Dendritic cell treated with granulocyte-macrophage colony-stimulating factor and Interleukin-4, amounts not matched to agents 40 ng/mL and 50 ng/mL, for 4 days (primary cell): ENCODE data around the gene USP36.
"Not testable (repeated sequence)": the region's sequence is repeated elsewhere in the genome, so short reads cannot be mapped to it uniquely, and the experiment has no call there.

Experiments used
- H3K27ac Mint-ChIP-seq: one replicate; pipeline ENCODE4 v1.8.0; 2022; ENCODE audit warnings: mild to moderate bottlenecking, mixed read lengths
- H3K27me3 Mint-ChIP-seq: one replicate; pipeline ENCODE4 v1.8.0; 2022; ENCODE audit warnings: mild to moderate bottlenecking, mixed read lengths
- H3K36me3 Mint-ChIP-seq: one replicate; pipeline ENCODE4 v1.8.0; 2022; ENCODE audit warnings: low read depth, mixed read lengths
- H3K4me1 Mint-ChIP-seq: one replicate; pipeline ENCODE4 v1.8.0; 2022; ENCODE audit warnings: low read depth, mixed read lengths
- H3K4me3 Mint-ChIP-seq: one replicate; pipeline ENCODE4 v1.8.0; 2022; ENCODE audit warnings: mild to moderate bottlenecking, moderate library complexity, mixed read lengths
- H3K9me3 Mint-ChIP-seq: one replicate; pipeline ENCODE4 v1.8.0; 2022; ENCODE audit warnings: mixed read lengths
- intact Hi-C: fragments of 100-400 bp; cut with micrococcal nuclease; formaldehyde crosslinking; loops from one replicate; pipeline ENCODE4 v1.15.0; 2022

USP36 gene

DNA sequence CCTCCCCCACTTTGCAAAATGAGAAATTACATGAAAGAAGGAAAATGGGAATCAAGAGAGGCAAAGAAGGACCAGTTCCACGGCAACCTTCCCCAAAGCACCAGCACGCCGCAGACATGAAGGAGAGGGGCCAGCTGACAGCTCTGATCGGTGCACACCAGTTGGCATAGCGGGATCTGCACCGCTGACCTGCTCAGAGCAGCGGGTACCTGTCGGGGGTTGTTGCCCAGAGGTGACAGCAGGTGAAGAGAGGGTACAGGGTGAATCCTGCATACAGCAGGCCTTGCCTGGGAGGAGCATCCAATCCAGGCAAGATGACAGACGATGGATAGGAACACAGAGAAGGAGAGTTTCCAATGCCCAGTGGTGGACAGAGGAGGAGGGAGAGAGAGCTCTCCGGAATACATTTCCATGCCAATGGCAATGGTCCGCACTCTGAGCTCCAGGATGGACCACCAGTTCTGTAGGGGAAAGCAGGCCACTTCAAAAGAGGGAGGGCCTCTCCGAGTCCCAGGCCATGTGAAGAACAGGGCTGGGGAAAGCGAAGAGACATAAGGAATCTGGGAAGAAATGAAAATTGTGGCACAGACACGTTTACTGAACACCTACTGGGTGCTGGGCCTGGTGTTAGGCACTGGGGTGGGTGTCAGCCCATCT is 38.4 kb upstream of the USP36 start:
- peaks cover 89% of the 10 kb centered on the region for H3K4me1 Mint-ChIP-seq

DNA sequence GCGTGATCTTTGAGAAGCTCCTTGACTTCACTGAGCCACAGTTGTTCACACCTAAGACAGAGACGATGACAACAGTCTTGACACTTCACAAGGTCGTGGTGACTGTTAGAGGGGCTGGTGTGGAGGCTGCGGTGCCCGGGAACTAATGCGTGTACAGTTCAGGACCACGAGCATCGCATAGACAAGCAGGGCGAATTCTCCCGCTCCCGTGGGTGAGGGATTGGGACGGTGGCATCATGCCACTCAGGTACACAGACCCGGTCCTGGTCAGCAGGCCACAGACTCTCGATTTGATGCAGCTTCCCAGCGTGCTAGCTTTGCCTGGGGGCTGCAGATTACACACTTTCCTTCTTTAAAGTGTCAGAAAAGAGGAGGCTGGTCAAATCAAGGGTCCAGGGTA is 37.6 kb upstream of the USP36 start:
- Mint-ChIP-seq H3K27ac (peak overlapping the region; percentile 97), H3K36me3 (peaks cover 66% of the 10 kb centered on the region), H3K27me3 (no peaks in the 10 kb centered on the region), H3K4me1 (peaks cover 88% of the 10 kb centered on the region), H3K4me3 (no peak overlapping the region), H3K9me3 (no peaks in the 10 kb centered on the region)
- intact Hi-C loops: no loop called here

More for the DNA sequence above, 38.4 kb upstream of the USP36 start:
- intact Hi-C loops: no loop called here
- H3K27ac Mint-ChIP-seq: peak overlapping the region; percentile 97
- no peaks in the 10 kb centered on the region for H3K27me3 Mint-ChIP-seq
- no peaks in the 10 kb centered on the region for H3K9me3 Mint-ChIP-seq
- H3K4me3 Mint-ChIP-seq: peak overlapping the region; percentile 52
- H3K36me3 Mint-ChIP-seq: peaks cover 59% of the 10 kb centered on the region

- peak overlapping the region; percentile 28 for H3K27ac Mint-ChIP-seq
- H3K27me3 Mint-ChIP-seq, H3K9me3 Mint-ChIP-seq, intact Hi-C loops, H3K4me3 Mint-ChIP-seq: not testable (repeated sequence)
- H3K36me3 Mint-ChIP-seq: peaks cover 78% of the 10 kb centered on the region
- peaks cover 77% of the 10 kb centered on the region for H3K4me1 Mint-ChIP-seq
These were observed 36.4 kb upstream of the USP36 start for GRCh38 chr17:78876954-78877517.

GRCh38 chr17:78876094-78876597 is 35.5 kb upstream of the USP36 start:
- Mint-ChIP-seq H3K4me3 (no peak overlapping the region), H3K27me3 (no peaks in the 10 kb centered on the region), H3K9me3 (no peaks in the 10 kb centered on the region)

GRCh38 chr17:78875363-78876093 is 34.9 kb upstream of the USP36 start:
- Mint-ChIP-seq H3K4me1 (peaks cover 64% of the 10 kb centered on the region), H3K27me3 (no peaks in the 10 kb centered on the region), H3K27ac (peak overlapping the region; percentile 60), H3K9me3 (no peaks in the 10 kb centered on the region), H3K4me3 (no peak overlapping the region), H3K36me3 (peaks cover 82% of the 10 kb centered on the region)
- intact Hi-C loops: no loop called here

More at GRCh38 chr17:78876094-78876597, 35.5 kb upstream of the USP36 start:
- Mint-ChIP-seq H3K36me3 (peaks cover 80% of the 10 kb centered on the region), H3K4me1 (peaks cover 68% of the 10 kb centered on the region), H3K27ac (peak overlapping the region; percentile 60)
- intact Hi-C loops: no loop called here

DNA sequence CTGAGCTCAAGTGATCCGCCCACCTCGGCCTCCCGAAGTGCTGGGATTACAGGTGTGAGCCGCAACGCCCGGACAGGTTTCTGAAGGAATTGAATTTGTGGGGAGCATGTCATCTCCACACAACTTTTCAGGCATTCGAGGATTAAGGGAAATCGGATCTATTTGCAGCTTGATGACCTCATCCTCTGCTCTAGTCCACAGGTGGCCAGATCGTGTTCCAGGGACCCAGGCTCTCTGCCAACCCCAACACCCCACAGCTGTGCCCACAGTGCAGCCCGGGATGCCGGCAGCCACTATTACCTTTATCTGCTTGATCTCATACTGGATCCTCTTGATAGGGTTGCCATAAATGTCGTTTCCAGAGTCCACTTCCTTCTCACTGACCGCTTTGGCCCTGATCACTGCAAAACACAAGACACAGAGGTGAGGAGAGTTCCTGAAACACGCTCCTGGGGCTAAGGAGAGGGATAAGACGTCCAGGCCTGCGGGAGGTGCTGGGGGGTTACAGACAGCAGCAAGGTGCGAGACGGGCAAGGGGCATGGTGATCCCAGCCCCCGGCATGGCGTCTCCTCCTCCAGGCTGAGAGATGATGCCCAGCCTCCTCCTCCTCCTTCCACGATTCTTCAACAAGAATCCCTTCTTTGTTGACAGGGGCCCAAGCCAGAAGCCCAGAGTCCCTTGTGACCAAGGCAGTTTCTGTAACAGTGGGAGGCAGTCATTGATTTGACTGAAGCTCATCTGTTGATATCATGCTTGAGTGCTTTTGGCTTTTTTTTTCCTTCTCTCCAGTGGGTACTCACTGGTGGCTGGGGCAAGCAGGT is 33.1 kb upstream of the USP36 start:
- Mint-ChIP-seq H3K27ac (peak overlapping the region; percentile 60), H3K4me3 (no peak overlapping the region), H3K4me1 (peaks cover 53% of the 10 kb centered on the region), H3K36me3 (peaks cover 83% of the 10 kb centered on the region), H3K9me3 (no peaks in the 10 kb centered on the region), H3K27me3 (no peaks in the 10 kb centered on the region)
- intact Hi-C loops: no loop called here

- H3K27ac Mint-ChIP-seq: no peak overlapping the region
- H3K36me3 Mint-ChIP-seq: peaks cover 85% of the 10 kb centered on the region
- peaks cover 54% of the 10 kb centered on the region for H3K4me1 Mint-ChIP-seq
- H3K9me3 Mint-ChIP-seq: no peaks in the 10 kb centered on the region
- H3K4me3 Mint-ChIP-seq: no peak overlapping the region
- H3K27me3 Mint-ChIP-seq: no peaks in the 10 kb centered on the region
- intact Hi-C loops: no loop called here
These were observed 31.9 kb upstream of the USP36 start for GRCh38 chr17:78872486-78872885.

- no peak overlapping the region for H3K4me3 Mint-ChIP-seq
- H3K36me3 Mint-ChIP-seq: peaks cover 86% of the 10 kb centered on the region
- H3K27ac Mint-ChIP-seq: no peak overlapping the region
- intact Hi-C loops: no loop called here
- H3K4me1 Mint-ChIP-seq: peaks cover 55% of the 10 kb centered on the region
- H3K9me3 Mint-ChIP-seq: no peaks in the 10 kb centered on the region
- H3K27me3 Mint-ChIP-seq: no peaks in the 10 kb centered on the region
These were observed 30.0 kb upstream of the USP36 start for GRCh38 chr17:78870621-78871020.

GRCh38 chr17:78868391-78868790 is 27.8 kb upstream of the USP36 start:
- H3K4me1 Mint-ChIP-seq: peaks cover 54% of the 10 kb centered on the region
- peaks cover 90% of the 10 kb centered on the region for H3K36me3 Mint-ChIP-seq
- no peaks in the 10 kb centered on the region for H3K9me3 Mint-ChIP-seq
- no peak overlapping the region for H3K4me3 Mint-ChIP-seq
- intact Hi-C loops: no loop called here
- peak overlapping the region; percentile 73 for H3K27ac Mint-ChIP-seq
- H3K27me3 Mint-ChIP-seq: no peaks in the 10 kb centered on the region

- H3K9me3 Mint-ChIP-seq, H3K4me3 Mint-ChIP-seq, H3K27me3 Mint-ChIP-seq: not testable (repeated sequence)
- H3K27ac Mint-ChIP-seq: peak overlapping the region; percentile 73
- peaks cover 62% of the 10 kb centered on the region for H3K4me1 Mint-ChIP-seq
- peaks cover 79% of the 10 kb centered on the region for H3K36me3 Mint-ChIP-seq
- intact Hi-C loops: loop anchor here (2.0 kb wide), 2 partner anchors 16 to 104 kb away; no protein-coding TSS in a partner anchor
These were observed 26.4 kb upstream of the USP36 start for GRCh38 chr17:78867046-78867445.

DNA sequence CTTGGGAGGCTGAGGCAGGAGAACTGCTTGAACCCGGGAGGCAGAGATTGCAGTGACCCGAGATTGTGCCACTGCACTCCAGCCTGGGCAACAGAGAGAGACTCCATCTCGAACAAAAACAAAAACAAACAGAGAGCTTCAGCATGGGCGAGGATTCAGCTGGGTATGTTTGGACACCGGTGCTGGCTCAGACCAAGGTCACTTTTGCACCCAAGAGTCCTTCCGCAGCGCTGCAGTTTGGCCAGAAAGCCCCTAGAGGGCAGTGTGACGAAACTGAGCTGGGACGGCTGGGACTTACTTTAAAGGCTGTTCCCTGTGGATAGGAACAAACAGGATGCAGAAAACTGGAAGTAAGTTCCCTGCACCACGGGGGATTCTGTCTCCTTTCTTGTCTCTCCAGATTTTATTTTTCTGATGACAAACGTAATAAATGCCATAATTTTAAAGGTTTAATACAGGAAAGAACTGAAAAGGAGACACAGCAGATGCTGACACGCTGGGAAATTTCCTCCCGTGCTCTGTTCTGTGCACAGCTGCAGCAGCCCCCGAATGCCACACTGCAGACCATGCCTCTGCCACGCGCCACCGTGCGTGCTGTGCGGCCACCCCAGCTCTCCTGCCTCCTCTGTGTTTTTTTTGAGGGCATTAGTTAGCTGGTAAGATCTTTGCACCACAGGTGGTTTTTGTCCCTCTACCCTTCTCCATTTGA is 25.2 kb upstream of the USP36 start:
- no peaks in the 10 kb centered on the region for H3K9me3 Mint-ChIP-seq
- no peak overlapping the region for H3K27ac Mint-ChIP-seq
- peaks cover 72% of the 10 kb centered on the region for H3K4me1 Mint-ChIP-seq
- H3K4me3 Mint-ChIP-seq: peak overlapping the region; percentile 45
- intact Hi-C loops: loop anchor here (1.0 to 2.0 kb wide), 3 partner anchors 17 to 105 kb away; no protein-coding TSS in a partner anchor
- peaks cover 72% of the 10 kb centered on the region for H3K36me3 Mint-ChIP-seq
- H3K27me3 Mint-ChIP-seq: no peaks in the 10 kb centered on the region

DNA sequence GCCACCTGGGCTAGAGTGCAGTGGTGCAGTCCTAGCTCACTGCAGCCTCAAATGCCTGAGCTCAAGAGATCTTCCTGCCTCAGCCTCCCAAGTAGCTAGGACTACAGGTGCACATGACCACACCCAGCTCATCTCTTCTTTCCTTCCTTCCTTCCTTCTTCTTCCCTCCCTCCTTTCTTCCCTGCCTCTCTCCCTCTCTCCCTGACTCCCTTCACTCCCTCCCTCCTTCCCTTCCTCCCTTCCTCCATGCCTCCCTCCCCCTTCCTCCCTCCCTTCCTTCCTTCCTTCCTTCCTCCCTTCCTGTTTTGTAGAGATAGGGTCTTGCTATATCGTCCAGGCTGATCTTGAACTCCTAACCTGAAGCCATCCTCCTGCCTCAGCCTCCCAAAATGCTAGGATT is 23.5 kb upstream of the USP36 start:
- H3K27me3 Mint-ChIP-seq: no peaks in the 10 kb centered on the region
- intact Hi-C loops: no loop called here
- H3K4me3 Mint-ChIP-seq: no peak overlapping the region
- H3K27ac Mint-ChIP-seq: peak overlapping the region; percentile 65
- peaks cover 66% of the 10 kb centered on the region for H3K4me1 Mint-ChIP-seq
- peaks cover 72% of the 10 kb centered on the region for H3K36me3 Mint-ChIP-seq
- no peaks in the 10 kb centered on the region for H3K9me3 Mint-ChIP-seq
